Prostate gland (tissue), 2 donors: ENCODE data around the gene CPNE4.

Source experiments
- POLR2A ChIP-seq: fragments of 450-650 bp; IDR thresholded peaks from one replicate; pipeline ENCODE4 v1.6.1; 2016; ENCODE audit warnings: antibody characterized with exemption, mild to moderate bottlenecking
- TF ChIP-seq, protein P1 (sequence below), 4 experiments: fragments of 200-600 bp in 2 of 4; fragments of 450-650 bp in 2 of 4; sonication (generic) in 2 of 4; IDR thresholded peaks; 1 replicate in 3 of 4; 2 replicates in 1 of 4; pipeline ENCODE4 v1.5.1; 2016 to 2019; ENCODE audit warnings: antibody characterized with exemption in 4 of 4, mild to moderate bottlenecking in 2 of 4, moderate library complexity in 2 of 4

DNA sequence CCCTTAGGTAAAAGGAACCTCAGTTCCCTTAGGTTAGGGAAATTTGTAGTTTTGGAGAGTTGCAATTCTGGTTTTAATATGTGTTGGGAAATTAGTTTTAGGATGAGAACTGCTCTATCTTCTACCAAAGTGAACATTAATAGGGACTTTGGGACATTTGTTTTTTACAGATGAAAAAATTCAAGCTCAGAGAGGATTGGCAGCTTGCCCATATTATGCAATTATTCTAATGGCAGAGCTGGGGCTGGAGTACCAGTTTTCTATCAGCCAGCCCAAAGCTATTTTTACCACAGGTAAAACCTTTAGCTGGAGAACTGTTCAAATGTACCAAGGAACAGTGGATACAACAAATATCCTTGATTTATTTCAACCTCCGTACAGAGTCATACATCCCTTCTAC lies 127.0 kb downstream of the CPNE4 start:
- TF ChIP-seq, protein P1, sequence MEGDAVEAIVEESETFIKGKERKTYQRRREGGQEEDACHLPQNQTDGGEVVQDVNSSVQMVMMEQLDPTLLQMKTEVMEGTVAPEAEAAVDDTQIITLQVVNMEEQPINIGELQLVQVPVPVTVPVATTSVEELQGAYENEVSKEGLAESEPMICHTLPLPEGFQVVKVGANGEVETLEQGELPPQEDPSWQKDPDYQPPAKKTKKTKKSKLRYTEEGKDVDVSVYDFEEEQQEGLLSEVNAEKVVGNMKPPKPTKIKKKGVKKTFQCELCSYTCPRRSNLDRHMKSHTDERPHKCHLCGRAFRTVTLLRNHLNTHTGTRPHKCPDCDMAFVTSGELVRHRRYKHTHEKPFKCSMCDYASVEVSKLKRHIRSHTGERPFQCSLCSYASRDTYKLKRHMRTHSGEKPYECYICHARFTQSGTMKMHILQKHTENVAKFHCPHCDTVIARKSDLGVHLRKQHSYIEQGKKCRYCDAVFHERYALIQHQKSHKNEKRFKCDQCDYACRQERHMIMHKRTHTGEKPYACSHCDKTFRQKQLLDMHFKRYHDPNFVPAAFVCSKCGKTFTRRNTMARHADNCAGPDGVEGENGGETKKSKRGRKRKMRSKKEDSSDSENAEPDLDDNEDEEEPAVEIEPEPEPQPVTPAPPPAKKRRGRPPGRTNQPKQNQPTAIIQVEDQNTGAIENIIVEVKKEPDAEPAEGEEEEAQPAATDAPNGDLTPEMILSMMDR (IDR thresholded peaks at IDR 0.05) = no peak
- TF ChIP-seq POLR2A = no peak
